GM18867 (cell line): ENCODE measurements around the gene TP53TG5.
A peak's percentile ranks its signal among the peaks of the same experiment; 100 is the strongest.

Experiments used
- ATAC-seq: cut with Tn5 transposase; IDR thresholded peaks from one replicate; pipeline ENCODE4 v1.9.1; 2021; ENCODE audit warnings: mild to moderate bottlenecking, moderate library complexity; ENCODE audit not compliant: unreplicated experiment

Gene TP53TG5

DNA sequence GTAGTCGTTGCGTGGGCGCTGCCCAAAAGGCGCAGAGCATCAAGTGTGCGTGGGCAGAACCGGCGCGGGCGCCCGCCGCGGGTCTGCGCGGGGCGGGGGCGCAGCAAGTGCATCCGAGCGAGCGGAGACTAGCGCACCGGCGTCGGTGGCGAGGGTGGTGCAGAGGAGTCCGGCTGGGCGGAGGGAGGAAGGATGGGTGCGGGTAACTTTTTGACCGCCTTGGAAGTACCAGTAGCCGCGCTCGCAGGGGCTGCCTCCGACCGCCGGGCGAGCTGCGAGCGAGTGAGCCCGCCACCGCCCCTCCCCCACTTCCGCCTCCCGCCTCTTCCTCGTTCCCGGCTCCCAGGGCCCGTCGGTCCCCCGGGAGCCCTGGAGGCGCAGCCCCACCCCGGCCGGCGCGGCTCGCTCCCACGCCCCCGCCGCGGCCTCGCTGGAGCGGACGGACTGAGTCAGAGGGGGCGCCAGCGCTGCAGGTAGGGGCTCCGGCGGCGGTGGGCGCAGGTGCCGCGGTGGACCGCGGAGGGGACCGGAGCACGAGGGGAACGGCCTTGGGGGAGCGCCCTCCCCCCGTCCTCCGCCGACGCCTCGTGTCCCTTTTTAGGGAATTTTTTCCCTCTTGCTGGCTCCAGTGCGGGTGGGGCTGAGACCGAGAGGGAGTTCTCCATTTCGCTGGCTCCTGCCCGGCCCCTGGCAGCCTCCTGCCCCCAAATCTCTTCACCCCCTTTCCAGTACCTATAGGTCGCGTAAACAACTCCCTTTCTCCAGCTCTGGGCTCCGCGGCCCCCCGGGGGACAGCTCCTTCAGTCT, 28.3 kb upstream of the TP53TG5 start:
- no peak for ATAC-seq

DNA sequence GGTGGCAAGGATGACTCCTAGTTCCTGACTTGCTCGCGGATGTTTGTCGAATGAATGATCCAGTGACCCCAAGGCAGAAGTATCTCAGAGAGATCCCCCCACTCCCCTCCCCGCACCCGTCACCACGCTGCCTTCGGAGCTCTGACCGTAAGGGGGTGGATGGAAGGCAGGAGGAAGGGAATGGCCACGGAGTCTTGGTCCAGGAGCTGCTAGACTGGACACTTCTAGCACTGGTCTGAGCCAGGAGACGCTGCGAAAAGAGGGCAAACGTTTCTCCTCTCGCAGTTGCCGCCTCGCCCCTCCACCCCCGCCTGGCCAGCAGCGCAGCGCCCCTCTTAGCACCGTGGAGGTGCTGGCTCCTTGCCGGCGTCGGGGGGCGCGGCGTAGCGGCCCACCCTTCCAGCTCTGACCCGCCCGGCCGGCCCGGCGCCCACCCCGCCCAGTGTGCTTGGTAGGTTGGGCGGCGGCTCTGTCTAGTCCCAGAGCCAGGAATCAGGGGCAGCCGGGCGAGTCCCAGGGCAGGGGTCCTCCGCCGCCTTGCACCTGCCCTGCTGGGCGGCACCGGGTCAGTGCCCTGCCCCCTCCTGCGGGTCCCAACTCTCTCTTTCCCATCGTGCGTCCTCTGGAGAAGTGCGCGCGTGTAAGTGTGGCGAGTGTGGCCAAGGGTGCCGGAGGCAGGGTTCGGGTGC, 27.6 kb upstream of the TP53TG5 start:
- no peak for ATAC-seq

DNA sequence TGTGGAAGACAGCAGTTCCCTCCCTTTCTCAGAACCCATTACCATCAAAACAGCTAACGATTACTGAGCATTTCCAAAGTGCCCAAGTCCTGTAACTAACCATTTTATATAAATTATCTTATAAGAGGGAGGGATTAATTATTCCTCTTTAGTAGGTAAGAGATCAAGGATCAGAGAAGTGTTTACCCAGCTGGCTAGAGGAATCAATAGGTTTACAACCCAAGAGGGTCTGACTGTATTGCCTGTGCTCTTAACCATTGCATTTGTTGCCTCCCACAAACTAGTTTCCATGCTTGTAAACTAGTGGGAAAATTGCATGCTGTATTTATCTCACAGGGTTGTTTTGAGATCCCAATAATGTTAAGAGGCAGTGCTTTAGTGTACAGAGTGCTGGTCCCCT, 26.3 kb upstream of the TP53TG5 start:
- no peak for ATAC-seq

DNA sequence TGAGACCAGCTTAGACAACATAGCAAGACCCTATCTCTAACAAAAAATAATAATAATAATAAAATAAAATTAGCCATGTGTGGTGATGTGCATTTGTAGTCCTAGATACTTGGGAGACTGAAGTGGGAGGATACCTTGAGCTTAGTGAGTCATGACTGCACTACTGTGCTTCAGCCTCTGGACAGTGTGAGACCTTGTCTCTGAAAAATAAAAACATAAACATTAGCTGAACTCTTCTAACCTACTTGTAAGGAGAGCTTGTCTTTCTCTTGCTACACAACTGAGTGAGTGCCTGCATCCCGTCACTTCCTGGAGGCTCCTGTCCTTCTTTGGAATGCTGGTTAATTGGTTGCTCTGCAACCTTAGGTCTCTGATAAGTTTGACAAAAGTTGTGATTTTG, 24.8 kb upstream of the TP53TG5 start:
- ATAC-seq: no peak

DNA sequence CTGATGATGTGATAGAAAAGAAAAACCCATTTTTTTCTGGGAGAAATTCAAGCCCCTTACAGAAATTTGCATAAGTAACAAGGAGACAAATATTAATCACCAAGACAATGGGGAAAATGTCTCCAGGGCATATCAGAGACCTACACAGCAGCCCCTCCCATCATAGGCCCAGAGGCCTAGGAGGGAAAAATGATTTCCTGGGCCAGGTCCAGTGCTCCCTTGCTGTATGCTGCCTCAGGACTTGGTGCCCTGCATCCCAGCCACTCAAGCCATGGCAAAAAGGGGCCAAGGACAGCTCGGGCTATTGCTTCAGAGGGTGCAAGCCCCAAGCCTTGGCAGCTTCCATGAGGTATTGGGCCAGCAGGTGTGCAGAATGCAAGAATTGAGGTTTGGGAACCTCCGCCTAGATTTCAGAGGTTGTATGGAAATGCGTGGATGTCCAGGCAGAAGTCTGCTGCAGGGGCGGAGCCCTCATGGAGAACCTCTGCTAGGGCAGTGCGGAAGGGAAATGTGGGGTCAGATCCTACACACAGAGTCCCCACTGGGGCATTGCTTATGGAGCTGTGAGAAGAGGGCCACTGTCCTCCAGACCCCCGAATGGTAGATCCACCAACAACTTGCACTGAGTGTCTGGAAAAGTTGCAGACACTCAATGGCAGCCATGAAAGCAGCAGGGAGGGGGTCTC, 22.4 kb upstream of the TP53TG5 start:
- no peak for ATAC-seq

DNA sequence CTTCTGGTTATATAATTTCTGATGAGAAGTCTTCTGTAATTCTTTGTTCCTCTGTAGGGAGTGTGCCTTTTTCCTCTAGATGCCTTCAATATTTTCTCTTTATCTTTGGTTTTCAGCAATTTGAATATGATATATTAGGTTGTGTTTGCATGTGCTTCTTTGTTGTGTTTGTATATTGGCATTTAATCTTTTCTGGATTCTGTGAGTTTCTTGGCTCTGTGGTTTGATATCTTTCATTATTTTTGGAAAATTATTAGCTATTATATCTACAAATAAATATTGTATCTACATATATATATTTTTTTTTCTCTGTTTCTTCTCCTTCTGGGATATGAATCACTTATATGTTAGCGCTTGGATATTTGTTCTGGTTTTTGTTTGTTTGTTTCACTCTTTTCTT, 20.9 kb upstream of the TP53TG5 start:
- ATAC-seq: no peak

DNA sequence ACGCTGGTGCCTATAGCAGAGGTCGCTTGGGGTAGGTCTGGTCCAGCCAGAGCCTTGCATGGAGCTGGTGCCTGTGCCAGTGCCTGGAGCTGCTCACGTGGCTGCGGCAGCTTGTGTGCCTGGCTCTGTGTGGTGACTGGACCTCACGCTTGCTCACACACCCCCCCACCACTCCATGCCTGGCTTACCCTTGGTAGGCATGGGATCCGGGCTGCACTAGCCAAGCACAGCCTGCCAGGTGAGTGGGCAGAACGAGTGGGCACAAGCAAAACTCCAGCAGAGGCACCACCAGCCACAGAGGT, 16.9 kb upstream of the TP53TG5 start:
- ATAC-seq: no peak

DNA sequence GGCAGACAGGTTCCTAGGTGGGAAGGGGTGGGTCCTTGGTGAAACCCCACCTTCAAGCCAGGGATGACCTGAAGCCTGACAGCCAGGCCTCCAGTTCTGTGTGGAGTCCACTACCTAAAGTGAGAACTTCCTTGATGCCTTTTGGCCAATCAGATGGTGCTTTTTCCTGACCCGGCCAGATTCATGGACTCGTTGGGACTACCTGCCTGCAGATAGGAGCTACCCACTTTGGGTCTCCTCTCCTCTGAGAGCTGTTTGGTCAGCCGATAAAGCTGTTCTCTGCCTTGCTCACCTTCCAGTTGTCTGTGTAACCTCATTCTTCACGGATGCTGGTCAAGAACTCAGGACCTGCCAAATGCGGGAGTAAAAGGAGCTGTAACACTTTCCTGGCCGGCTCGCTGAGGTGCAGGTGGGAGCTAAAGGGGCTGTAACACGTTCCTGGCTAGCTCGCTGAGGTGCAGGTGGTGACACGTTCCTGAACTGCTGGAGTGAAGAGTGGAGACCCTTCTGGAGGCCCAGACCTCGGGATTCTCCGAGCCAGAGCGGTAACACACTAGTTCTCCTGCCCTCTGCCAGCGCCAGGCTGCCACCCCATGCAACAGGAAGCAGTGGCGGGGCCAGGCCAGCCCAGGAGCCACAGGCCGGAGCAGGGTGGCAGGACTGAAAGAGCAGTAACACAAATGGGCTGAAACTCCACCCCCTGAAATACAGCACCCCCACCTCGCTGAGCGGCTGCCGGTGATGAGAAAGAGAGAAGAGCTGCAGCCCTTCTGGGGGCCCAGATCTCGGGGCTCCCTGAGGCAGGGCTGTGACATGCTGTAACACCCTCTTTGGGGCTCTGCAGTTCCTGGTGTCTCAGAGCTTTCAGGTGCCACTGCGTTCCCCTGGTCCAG, 16.3 kb upstream of the TP53TG5 start:
- no peak for ATAC-seq

DNA sequence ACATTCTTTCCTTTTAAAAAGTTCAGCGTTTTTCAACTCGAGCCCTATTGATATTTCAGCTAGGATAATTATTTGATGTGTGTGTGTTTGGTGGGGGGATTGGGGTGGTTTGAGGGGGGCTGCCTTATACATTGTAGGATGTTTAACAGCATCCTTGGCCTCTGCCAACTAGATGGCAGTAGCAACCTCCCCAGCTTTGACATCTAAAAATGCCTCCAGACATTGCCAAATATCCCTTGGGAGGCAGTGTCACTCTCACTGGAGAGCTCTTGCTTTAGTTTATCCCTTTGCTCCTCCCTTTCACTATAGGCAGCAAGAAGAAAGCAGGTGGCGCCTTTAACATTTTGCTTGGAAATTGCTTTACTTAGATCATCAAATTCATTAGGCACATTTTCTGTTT, 14.6 kb upstream of the TP53TG5 start:
- ATAC-seq: no peak

DNA sequence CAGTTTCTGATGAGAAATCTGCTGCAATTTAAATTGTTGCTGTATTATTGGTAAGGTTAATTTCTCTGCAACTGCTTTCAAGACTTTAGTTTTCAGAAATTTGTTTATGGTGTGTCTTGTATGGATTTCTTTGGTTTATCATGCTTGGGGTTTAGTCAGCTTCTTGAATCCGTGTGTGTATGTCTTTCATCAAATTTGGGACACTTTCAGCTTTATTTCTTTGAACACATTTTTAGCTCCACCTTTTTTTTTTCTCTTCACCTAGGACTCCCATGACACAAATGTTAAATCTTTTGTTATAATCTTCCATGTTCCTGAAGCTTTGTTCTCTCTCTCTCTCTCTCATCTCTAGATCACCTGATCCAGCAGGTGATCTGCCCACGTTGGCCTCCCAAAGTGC, 13.4 kb upstream of the TP53TG5 start:
- ATAC-seq: no peak

DNA sequence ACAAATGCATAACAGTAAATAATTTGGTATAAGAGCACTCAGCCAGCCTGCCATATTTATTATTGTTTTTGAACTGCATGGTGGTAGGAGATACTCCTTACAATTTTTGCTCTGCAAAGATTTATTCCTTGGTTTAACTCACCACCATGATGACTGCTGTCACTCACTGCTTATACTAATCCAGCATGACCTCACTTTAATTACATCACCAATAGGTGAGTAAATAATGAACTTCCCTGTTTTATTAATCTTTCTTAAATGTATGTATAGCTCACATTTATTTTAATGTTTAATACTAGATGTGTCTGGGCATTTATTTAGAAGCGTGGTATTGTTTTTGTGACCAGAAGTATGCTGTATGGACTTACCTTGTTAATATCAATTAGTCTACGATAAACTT, 12.8 kb upstream of the TP53TG5 start:
- no peak for ATAC-seq

DNA sequence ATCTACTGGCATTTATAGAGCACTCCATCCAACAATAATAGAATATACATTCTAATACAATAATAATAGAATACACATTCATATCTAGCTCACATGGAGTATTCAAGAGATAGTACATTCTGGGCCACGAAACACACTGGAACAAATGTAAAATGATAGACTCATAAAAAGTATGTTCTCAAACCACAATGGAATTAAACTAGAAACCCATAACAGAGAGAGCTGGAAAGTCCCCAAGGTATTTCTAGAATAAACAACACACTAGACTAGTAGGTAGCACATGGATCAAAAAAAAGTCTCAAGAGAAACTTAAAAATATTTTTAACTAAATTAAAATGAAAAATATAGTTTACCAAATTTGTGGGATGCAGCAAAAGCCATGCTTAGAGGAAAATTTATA, 9.1 kb upstream of the TP53TG5 start:
- ATAC-seq: no peak

DNA sequence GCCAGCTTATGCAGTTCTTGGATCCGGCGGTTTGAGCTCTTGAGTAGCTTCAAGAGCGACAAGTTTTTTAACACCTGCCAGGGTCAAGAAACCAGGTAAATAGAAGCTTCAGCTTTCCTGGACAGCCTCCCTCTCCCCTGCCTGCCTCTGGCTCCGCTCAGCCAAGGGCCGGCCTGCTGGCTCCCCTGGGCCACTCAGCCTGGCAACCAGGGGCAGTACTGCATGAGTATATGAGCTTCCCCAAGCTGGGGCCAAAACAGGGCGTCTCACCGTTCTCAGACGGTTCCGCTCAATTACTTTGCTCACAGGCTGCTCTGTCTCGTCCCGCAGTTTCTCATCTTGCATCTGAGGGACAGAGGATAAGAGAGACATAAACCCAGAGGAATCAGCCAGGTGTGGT, 856 bp downstream of the TP53TG5 start:
- ATAC-seq: no peak

DNA sequence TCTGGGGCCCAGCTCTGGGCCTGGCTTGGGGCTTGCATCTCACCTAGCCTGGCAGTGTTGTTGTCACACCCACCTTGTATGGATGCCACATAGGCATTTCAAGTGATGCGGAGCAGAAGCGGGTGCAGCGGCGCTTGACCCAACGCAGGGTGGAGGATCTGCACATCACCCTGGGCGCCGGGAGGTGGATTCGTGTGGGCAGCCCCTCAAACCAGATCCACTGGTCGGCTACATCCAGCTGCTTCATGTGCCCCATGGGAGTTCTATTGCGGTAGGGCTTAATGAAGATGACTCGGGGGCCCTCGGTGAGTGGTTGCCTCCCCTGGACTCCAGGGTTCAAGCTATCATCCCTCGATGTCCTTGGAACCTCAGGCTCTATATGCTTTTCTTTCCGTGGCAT, 3.2 kb downstream of the TP53TG5 start:
- no peak for ATAC-seq

DNA sequence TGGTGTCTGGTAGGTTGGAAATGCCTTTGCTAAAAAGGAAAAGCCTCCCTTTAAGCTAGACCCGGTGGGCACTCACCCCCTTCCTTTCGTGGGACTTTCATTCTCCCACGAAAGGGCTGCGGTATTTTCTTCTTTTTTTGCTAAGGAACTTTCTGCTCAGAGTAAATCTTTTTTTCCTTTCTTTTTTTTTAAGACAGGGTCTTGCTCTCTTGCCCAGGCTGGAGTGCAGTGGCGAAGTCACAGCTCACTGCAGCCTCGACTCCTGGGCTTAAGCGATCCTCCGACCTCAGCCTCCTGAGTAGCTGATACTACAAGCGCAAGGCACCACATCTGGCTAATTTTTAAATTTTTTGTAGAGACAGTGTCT, 4.0 kb downstream of the TP53TG5 start:
- no peak for ATAC-seq

DNA sequence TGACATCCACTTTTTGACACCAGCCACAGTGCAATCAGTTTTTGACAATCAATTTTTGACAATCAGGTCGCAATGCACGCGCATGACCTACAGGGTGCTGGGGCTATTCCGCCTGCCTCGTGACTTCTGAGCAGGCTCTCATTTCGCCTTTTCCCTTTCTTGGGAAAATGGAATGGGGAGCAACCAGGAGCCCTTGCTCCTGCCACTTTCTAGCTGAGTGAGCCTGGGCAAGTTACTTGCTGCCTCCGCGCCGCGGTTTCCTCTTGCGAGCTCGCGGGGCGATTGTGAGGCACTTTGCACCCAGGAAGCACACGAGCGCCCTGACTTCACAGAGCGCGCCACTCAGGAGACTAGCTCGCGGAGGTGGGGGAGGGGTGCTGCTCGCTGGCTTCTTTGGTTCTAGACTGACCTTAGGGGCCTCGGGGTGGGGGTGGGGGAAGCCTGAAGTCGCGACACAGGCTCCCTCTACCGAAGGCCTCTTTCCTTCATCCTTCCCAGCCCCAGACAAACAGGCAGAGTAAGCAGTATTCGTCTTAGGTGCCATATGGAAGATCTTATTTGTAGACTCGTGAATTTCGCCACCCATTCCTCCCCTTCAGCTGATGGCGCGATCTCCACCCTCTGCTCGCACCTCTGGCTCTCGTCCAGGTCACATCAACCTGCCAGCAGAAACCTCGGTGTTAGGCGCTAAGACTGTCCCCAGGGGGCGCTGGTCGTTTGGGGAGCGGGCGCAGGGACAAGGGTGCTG, 4.6 kb downstream of the TP53TG5 start:
- peak; percentile 69 for ATAC-seq

DNA sequence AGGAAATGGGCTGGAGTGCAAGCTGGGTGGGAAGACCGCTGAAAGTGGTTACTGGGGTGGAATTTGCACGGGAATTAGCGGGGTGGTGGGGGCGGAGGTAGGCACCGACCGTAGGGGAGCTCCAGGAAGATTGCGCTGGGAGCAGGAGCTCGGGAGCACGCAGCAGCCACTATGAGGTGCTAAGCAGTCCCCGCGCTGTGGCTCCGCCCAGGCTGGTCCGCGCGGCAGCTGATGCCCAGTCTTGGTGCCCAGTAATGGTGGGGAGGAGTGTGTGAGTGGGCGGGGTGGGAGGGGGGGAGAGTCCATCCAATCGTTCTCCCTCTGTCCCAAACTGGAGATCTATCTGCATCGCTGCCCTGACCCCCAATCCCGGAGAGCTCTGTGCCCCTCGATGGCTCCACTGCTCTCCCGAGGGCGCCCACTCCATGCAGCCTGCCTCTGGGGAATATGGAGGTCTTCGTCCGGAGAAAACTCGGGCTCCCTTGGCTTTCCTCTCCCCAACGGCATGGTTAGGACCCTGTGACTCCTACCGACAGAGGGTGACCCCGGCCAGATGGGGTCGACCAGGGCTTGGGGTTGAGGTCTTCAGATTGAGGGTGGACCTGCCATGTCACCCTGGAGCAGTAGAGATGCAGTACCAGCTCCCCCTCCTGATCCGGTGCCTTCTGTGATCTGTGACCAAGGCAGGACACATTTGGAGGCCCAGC, 5.3 kb downstream of the TP53TG5 start:
- ATAC-seq: no peak

DNA sequence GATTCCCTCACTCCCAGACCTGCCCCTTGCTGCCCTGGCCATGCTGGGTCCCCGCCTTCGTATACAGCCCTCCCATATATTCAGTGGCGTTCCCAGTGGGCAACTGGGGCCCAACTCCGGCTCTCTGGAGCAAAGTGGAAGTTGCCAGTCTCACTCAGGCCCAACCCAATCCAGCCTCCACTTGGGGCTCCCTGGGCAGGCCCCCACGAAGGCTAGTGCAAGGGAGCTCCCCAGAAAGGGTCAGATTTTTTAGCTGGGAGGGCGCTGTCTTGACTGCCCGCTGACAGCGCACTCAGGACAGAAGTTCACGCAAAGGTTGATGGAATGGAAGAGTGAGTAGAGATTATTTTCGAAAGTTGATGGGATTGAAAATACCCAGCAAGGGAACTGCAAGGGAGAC, 5.9 kb downstream of the TP53TG5 start:
- ATAC-seq: no peak

DNA sequence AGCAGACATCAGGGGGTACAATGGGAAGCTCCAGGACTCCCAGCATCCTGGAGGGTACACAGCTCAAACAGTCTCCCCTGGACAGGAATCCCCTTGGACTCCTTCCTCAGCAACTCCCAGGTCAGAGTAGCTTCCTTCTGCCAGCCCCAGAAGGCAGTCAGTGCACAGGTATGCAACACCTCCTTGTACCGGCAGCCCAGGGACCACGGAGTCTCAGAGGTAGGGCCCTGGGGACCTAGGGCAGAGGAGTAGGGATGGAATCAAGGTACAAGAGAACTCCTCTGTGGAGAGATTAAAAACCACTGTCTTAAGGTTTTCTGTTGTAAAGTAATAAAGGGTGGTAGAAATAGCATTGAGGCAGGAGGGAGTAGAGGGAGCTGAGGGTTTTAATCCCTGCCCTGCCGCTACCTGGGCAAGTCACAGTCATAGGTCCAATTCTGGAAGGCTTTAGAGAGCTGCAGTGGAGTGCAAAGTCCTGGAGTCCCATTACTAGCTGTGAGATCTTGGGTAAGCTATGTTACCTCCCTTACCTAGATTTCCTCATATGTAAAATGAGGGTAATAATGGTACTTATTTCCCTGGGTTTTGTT, 7.5 kb downstream of the TP53TG5 start:
- ATAC-seq: no peak
